ENCODE measurements around the gene KRTAP19-6. TPM values are rescaled to one million over a fixed set of nuclear protein-coding genes. Genes with fewer than 3 reads are reported as not detected.

KRTAP19-6 gene
- total RNA-seq, 1 experiment from 2014 or later = not detected

- Histone ChIP-seq H4K20me1 (ENCODE audit: control insufficient read depth, insufficient read depth, insufficient read length) (no peaks in the 10 kb centered on the region), H3K27ac (ENCODE audit: insufficient read length, low read depth, low read length) (no peak overlapping the region), H2BK20ac (ENCODE audit: low read depth, low read length, poor library complexity, severe bottlenecking) (no peak overlapping the region), H3K23me2 (ENCODE audit: insufficient read length, low read depth, low read length, poor library complexity, severe bottlenecking) (no peaks in the 10 kb centered on the region), H2BK5ac (ENCODE audit: insufficient read length, low read length) (no peak overlapping the region), H3K18ac (ENCODE audit: insufficient read length, low read depth, low read length) (no peak overlapping the region), H3K79me1 (ENCODE audit: insufficient read depth, low read depth, low read length, poor library complexity, severe bottlenecking) (no peaks in the 10 kb centered on the region), H2BK120ac (ENCODE audit: low read depth, low read length, poor library complexity, severe bottlenecking) (no peak overlapping the region), H2BK12ac (ENCODE audit: insufficient read length, low read depth, low read length) (no peak overlapping the region), H3K4me2 (ENCODE audit: insufficient read depth, insufficient read length, low read length) (no peak overlapping the region), H3T11ph (ENCODE audit: low read length) (no peak overlapping the region), H4K5ac (ENCODE audit: insufficient read length, low read depth, low read length) (no peak overlapping the region), H3K9ac (ENCODE audit: extremely low read depth, insufficient read length, low read length) (no peak overlapping the region), H3K79me2 (ENCODE audit: insufficient read depth, low read length) (no peaks in the 10 kb centered on the region), H3K14ac (ENCODE audit: insufficient read depth, low read length) (no peak overlapping the region), H3K23ac (ENCODE audit: insufficient read length, low read depth, low read length) (no peak overlapping the region), H3K9me3 (ENCODE audit: control insufficient read depth, low read depth, low read length) (no peaks in the 10 kb centered on the region), H3K56ac (ENCODE audit: insufficient read length, low read depth, low read length) (no peak overlapping the region), H2AFZ (ENCODE audit: low read length) (no peak overlapping the region), H2AK5ac (ENCODE audit: insufficient read length, low read length) (no peak overlapping the region), H3K27me3 (ENCODE audit: insufficient read depth, low read length) (no peaks in the 10 kb centered on the region), H2BK15ac (ENCODE audit: low read depth, low read length) (no peak overlapping the region), H3K4ac (ENCODE audit: low read depth, low read length) (no peak overlapping the region), H4K8ac (replicated peaks; ENCODE audit: insufficient read length, low read depth, low read length) (no peak overlapping the region), H3K4me1 (ENCODE audit: insufficient read depth, low read length) (no peaks in the 10 kb centered on the region), H4K91ac (ENCODE audit: insufficient read length, low read depth, low read length) (no peak overlapping the region)
- Mint-ChIP-seq H3K9me3 (peaks cover 0 to 5% of the 10 kb centered on the region in 2 experiments; a peak in 2 of 5 replicates), H3K27me3 (ENCODE audit: low read depth) (no peaks in the 10 kb centered on the region), H3K27ac (no peak overlapping the region), H3K4me3 (no peak overlapping the region), H3K36me3 (ENCODE audit: insufficient read depth in 1 of 3, low read depth in 3 of 3) (peaks cover 0 to 5% (median 0%) of the 10 kb centered on the region in 3 experiments; a peak in 2 of 7 replicates), H3K4me1 (no peaks in the 10 kb centered on the region)
- TF ChIP-seq CTCF (conservative IDR thresholded peaks at IDR 0.05) = no peak
- no peak for DNase-seq
Observed at GRCh38 chr21:30567617-30568016, 26.0 kb upstream of the KRTAP19-6 start.

All from H9 (cell line).